ENCODE data around the gene MRPL55. TPM values are rescaled to one million over a fixed set of nuclear protein-coding genes. Genes with fewer than 3 reads are reported as not detected.

The MRPL55 gene
- total RNA-seq, 1 donor from 2014 or later = 130 TPM

GRCh38 chr1:228095938-228096337 lies 13.2 kb downstream of the MRPL55 start:
- no peak for TF ChIP-seq CTCF (conservative IDR thresholded peaks at IDR 0.05; ENCODE audit: low read depth, low read length)
- DNase-seq (ENCODE audit: low read depth) = no peak

GRCh38 chr1:228095161-228095560 lies 13.9 kb downstream of the MRPL55 start:
- no peak for TF ChIP-seq CTCF (conservative IDR thresholded peaks at IDR 0.05; ENCODE audit: low read depth, low read length)
- DNase-seq (ENCODE audit: low read depth) = no peak
- no peak overlapping the region for H3K4me3 ChIP-seq (ENCODE audit: low read depth, low read length)

More at GRCh38 chr1:228095938-228096337, 13.2 kb downstream of the MRPL55 start:
- H3K4me3 ChIP-seq (ENCODE audit: low read depth, low read length) = no peak overlapping the region

- no peak for TF ChIP-seq CTCF (conservative IDR thresholded peaks at IDR 0.05; ENCODE audit: low read depth, low read length)
- DNase-seq (ENCODE audit: low read depth) = no peak
- H3K4me3 ChIP-seq (ENCODE audit: low read depth, low read length) = no peak overlapping the region
These were observed 14.6 kb downstream of the MRPL55 start for GRCh38 chr1:228094432-228095016.

- DNase-seq (ENCODE audit: low read depth) = no peak
- TF ChIP-seq CTCF (conservative IDR thresholded peaks at IDR 0.05; ENCODE audit: low read depth, low read length) = no peak
- no peak overlapping the region for H3K4me3 ChIP-seq (ENCODE audit: low read depth, low read length)
These were observed 15.8 kb downstream of the MRPL55 start for GRCh38 chr1:228093050-228093906.

- DNase-seq (ENCODE audit: low read depth) = no peak
- no peak for TF ChIP-seq CTCF (conservative IDR thresholded peaks at IDR 0.05; ENCODE audit: low read depth, low read length)
- H3K4me3 ChIP-seq (ENCODE audit: low read depth, low read length) = no peak overlapping the region
These were observed 16.6 kb downstream of the MRPL55 start for GRCh38 chr1:228092342-228093049.

- H3K4me3 ChIP-seq (ENCODE audit: low read depth, low read length) = no peak overlapping the region
- no peak for DNase-seq (ENCODE audit: low read depth)
- no peak for TF ChIP-seq CTCF (conservative IDR thresholded peaks at IDR 0.05; ENCODE audit: low read depth, low read length)
These were observed 18.0 kb downstream of the MRPL55 start for GRCh38 chr1:228091084-228091483.
